GM18505 (cell line): ENCODE data around the gene KPNA2.

Experiments used
- ATAC-seq: cut with Tn5 transposase; IDR thresholded peaks from one replicate; pipeline ENCODE4 v1.9.1; 2021; ENCODE audit not compliant: unreplicated experiment
- POLR2A ChIP-seq: IDR thresholded peaks from 4 replicates; pipeline ENCODE4 v1.6.1; 2011; ENCODE audit warnings: borderline replicate concordance; ENCODE audit not compliant: insufficient read depth, insufficient read length; ENCODE audit errors: extremely low read depth

Gene KPNA2

GRCh38 chr17:68087851-68088250, 52.3 kb downstream of the KPNA2 start:
- ATAC-seq = no peak

GRCh38 chr17:68089881-68090280, 54.3 kb downstream of the KPNA2 start:
- no peak for TF ChIP-seq POLR2A
- ATAC-seq = no peak

More at GRCh38 chr17:68087851-68088250, 52.3 kb downstream of the KPNA2 start:
- TF ChIP-seq POLR2A = no peak

- no peak for ATAC-seq
- no peak for TF ChIP-seq POLR2A
Observed at GRCh38 chr17:68094481-68095078, 59.0 kb downstream of the KPNA2 start.

- TF ChIP-seq POLR2A = no peak
- ATAC-seq = no peak
Observed at GRCh38 chr17:68095205-68095811, 59.8 kb downstream of the KPNA2 start.

GRCh38 chr17:68096111-68096510, 60.6 kb downstream of the KPNA2 start:
- TF ChIP-seq POLR2A = no peak
- no peak for ATAC-seq
